NK-92 (cell line): ENCODE data around the gene MRPS27.
A peak's percentile ranks its signal among the peaks of the same experiment; 100 is the strongest.
"Not testable (repeated sequence)": the region's sequence is repeated elsewhere in the genome, so short reads cannot be mapped to it uniquely, and the experiment has no call there.

Experiments used
- DNase-seq: peaks from one replicate; lab custom pipeline; 2025; ENCODE audit not compliant: unreplicated experiment; lab: John Stamatoyannopoulos, UW

The MRPS27 gene

DNA sequence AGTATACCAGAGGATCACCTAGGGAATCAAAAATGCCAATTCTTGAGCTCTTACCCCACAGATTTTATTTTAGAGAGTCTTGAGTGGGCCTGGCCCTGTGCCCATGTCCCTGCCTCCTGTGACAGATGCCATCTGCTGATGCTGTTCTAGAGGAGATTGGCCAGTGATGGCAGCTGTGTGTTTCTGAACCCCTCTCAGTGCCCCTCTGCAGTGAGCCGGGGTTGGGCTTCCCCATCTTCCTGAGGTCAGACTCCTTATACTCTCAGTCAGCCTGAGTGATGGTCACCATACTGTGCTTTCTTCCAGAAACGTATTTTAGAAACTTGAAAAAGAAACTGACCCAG lies 6.2 kb upstream of the MRPS27 start:
- DNase-seq: no peak

DNA sequence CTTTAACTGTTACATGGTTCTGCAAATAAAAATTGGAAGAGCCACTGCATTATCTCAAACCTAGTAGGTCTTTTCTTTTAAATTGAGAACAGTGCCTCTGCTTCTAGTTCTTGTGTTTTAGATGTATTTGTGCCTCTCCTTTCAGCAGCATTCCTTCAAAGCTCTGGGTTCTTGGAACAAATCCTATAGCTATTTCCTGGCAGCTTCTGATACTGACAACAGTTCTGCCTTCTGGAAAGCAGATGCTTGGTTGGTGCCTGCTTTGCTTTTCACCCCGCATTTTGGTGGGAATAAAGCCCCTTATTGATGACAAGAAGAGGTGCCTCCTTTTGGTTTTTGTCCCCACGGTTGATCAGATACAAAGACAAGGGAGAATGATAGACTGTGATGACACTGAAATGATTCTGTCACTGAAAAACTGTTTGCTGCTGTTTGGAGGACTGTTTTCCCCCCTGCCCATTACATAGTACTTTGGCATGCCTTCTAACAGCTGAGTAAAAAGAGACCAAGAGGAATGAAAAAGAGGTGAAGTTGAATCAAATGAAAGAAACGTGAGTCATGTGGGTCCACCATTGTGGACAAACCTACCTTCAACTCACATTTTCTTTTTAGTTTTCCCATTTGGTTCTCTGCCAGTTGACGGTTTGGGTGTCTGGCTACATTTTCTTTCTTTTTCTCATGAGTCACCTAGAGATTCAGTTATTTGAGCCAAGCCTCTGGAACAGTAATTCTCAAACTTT lies 5.7 kb upstream of the MRPS27 start:
- DNase-seq: no peak

DNA sequence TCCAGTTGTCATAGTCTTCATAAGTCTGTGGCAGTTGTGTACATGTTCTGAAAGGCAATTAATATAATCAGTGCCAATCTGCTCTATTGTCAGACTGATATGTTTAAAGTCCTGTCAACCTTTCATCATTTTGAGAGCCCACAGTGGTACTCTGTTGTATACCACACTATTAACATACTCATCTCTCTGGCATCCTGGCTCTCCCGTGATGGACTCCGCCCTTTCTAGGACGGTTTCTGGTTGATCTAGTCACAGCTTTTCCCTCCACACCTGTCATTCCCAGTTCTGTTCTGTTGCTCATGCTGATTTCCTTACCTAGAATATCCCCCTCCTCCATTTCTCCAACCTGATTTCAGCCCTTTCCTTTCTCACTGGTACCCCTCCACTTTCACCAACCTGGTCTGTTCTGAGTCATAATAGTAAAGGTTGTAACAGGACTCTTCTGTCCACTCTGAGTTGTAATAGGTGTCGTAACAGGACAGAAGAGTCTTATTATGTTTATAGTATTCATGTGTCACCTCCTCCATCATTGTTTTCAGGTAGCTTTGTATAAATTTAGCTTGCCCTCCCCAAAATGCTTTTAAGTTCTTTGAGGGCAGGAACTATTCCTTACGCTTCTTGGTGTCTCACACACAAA lies 4.3 kb upstream of the MRPS27 start:
- no peak for DNase-seq

DNA sequence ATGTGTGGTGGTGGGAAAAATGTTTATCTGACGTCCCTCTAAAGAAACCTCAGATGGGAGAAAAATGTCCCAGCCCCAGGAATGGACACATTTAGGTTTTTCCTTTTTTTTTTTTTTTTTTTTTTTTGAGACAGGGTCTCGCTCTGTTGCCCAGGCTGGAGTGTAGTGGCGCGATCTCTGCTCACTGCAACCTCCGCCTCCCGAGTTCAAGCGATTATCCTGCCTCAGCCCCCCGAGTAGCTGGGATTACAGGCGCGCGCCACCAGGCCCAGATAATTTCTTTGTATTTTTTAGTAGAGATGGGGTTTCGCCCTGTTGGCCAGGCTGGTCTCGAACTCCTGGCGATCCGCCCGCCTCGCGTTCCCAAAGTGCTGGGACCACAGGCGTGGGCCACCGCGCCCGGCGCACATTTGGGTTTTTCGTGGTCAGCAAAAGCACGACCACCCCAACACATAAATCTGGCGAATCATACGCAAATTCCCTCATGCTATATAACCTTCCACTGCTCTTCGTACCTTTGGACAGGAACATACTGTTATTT lies 535 bp downstream of the MRPS27 start:
- DNase-seq: not testable (repeated sequence)

DNA sequence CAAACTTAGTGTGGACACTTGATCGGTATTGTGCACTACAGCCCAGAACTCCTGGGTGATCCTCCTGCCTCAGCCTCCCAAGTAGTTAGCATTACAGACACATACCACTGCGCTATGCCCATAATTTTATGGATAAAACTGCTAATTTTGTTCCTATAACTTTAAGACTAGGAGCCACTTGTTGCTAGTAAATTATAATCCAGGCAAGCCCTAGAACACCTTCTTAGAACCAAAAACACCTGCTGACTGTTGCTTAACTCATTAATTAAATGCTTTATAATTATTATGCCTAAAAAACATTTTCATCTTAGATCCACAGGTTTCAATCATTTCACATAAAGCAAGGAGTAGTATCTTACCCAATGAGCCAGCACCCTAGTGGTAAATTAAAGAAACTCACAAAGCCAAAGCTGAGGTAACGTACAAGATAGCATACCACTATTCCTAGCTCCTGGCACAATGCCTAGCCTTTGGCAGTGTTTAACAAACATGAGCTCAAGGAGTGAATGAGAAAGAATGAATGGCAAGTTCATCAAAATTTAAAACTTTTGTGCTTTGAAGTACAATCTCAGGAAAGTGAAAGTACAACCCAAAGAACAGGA lies 5.4 kb downstream of the MRPS27 start:
- DNase-seq: no peak

DNA sequence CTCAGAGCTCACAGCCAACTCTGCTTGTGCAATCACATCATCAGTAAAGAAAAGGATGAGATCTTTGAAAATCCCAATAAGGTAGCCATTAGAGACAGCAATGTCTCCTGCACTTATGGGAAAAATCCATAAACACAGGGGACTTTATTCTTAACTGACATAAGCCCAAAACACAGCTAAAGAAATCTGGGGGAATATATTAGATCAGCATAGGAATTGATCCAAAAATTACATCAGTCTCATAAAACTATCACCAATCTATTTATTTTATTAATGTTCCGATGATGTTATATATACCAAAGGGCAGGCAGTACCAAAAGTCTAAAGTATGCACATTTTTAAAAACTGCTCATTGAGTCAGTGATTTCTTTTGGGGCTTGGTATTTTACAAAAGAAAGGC lies 6.9 kb downstream of the MRPS27 start:
- no peak for DNase-seq

DNA sequence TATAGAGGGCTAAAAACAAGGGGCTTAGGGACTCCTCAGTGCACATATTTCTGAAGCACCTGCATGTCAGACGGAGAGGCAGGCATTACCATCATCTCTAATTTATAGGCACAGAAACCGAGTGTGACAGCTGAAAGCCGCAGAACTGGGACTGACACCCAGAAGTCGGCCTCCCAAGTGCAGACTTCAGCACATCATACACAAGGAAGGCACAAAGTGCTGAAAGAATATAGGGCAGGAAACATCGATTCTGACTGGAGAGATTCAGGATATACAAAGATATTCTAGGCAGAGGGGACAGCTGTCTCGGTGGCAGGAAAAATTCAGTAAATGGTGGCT lies 11.2 kb downstream of the MRPS27 start:
- DNase-seq: no peak

DNA sequence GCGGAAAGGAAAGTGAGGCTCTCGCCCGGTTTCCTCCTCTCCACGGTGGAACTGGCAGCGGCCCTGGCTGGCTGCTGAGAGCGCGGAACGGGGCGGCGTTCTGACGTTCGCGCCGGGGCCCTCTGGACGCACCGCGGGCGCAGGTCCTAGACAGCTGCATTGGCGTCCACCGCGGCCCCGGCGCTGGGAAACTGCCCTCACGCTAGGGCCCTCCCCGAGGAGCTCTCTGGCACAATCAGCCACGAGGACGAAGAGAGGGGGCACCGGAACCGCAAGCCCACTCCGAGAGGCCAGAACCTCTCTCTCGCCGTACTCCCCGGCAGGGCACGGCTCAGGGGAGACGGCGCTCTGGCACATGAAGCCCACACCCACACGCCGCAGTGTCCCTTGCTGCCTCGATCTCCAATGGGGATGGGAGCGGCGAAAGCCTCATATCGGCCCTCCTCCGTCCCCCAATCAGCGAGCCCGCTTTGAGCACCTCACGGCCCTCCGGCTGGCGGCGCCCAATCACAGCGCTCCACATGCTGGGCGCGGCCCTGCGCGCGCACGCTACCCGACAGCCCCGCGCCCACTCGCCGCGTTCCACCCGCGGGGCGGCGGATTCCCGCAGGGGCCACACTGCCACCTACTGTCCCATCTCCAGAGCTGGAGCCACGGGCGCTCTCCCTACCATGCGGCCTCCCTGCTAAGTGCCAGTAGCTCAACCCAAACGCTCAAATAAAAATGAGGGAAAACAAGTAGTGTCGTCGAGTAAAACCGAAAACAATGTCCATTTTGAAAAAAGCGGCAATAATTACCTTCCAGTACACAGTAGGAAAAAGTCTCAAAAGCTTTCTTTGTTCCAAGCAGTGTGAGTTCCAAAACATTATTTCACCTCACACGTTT lies 11.8 kb downstream of the MRPS27 start:
- DNase-seq: peak; percentile 79

DNA sequence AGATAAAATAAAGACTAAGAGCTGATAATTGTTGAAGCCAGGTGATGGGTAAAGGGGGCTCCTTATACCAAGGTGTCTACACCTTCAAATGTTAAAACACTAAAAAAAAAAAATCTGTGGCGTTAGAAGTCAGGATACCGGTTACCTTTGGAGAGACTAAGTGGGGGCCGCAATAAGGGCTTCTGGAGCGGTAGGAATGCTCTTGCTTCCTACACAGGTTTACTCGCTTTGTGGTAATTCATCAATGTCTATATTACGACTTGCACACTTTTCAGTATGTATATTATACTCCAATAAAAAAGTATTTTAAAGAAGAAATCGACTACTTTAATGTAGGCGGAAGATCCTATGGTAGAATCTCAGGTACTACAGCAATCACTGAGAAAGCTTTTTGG lies 12.5 kb downstream of the MRPS27 start:
- DNase-seq: no peak

DNA sequence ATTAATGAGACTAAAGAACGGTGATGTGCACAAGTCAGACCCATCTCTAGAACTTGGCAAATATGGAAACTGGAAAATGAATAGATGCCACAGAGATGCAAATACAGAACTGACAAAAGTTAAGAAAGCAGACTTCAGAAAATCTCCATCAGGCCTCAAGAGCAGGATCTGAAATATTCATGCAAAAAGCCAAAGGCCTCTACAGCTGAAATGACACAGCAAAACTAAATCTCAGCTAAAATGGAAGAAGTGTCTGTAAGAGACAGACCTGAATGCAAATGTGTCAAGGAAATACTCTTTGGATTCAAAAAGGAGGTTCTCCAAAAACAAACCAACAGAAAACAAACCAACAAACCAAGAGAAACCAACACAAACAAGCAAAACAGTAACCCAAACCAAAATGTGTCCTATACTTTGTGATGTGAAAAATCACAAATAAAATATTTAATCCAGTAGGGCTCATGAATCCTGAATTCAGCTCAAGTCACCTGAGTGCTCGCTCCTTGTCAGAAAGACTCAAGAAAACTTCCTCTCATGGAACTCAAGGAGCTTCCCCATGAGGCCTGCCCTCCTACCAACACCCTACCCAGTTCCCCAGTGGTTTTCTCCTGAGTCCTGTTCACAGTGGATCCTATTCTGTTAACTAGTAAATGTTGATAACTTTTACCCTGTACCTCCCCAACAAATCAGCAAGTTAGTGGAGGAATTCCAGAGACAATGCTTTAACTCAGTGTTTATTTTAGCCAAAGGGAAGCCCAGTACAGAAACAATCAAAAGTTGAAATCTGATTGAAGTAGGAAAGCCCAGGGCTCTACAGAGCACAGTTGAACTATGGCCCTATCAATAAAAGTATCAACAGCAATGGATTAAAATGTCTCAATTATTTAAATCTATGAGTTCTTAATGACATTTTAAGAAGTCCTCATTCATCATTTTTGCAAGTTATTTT lies 14.6 kb downstream of the MRPS27 start:
- no peak for DNase-seq

DNA sequence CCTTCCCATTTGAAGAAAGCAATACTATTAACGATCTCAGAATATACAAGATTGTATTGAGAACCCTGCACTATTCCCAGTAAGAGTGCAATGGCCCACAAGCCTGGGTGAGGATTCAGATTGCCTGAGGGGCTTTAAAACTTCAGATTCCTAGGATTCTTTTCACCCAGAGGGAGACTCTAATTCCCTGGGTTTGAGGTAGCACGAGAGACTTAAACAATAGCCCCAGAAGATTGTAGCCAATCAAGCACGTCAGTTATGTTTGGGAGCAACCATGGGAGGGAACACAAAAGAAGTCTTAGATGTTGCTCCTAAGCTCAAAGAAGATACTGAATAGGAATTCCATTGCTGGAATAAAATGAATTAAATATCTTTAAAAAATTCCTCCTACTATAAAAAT lies 17.9 kb downstream of the MRPS27 start:
- DNase-seq: no peak

DNA sequence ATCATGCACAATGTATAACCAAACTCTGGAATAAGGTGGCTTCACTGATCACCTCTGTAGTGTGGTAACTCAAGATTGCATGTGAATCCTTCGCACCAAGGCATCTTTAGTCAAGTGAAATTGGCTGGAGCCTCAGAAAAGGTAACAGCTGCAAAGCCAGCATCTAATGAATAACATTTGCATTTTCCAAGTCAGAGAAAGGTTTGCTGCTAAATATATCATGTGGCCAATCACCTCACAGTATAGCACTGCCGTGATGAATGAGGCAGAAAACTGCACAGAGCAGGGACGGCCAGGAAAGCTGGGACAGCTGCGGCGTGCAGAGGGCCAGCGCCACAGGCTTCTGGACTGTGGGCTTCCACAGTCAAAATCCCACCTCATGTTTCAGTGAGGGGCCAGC lies 18.5 kb downstream of the MRPS27 start:
- no peak for DNase-seq

DNA sequence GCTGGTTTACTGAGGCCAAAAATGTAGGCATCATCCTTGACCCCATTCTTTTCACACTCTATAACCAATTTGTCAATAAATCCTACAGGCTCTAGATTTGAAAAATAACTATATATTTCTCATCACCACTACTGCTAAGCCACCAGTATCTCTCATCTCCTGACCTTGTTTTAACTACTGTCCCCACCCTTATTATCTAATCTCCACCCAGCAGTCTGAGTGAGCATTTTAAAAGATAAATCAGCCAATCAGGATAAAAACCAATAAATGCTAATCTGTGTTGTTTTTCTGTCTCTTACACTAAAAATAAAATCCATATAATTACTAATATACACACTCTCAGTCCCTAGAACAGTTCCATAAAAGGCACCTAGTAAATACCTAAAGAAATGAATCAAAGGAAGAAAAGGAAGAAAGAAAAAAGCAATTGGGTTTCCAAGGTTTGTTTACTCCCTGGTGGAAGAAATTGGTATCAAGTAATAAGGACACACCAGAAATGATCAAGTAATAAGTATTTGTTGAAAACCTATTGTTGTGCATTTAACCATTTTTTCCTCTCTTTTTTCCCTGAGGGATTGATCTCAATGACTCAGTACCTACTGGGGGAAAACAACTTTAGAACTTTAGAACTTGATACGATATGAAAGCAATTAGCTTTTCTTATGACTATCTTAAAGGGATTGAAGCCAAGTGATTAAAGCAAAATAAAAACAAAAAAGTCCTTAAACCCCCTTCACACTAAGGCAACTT lies 19.3 kb downstream of the MRPS27 start:
- DNase-seq: no peak

DNA sequence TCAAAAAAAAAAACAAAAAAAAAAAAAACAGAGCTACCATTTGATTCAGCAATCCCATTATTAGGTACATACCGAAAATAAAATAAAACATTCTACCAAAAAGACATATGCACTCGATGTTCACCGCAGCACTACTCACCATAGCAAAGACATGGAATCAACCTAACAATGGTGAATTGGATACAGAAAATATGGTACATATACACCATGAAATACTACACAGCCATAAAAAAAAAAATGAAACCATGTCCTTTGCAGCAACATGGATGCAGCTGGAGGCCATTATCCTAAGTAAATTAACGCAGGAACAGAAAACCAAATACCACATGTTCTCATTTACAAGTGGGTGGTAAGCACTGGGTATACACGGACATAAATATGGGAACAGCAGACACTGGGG lies 21.3 kb downstream of the MRPS27 start:
- DNase-seq: no peak

DNA sequence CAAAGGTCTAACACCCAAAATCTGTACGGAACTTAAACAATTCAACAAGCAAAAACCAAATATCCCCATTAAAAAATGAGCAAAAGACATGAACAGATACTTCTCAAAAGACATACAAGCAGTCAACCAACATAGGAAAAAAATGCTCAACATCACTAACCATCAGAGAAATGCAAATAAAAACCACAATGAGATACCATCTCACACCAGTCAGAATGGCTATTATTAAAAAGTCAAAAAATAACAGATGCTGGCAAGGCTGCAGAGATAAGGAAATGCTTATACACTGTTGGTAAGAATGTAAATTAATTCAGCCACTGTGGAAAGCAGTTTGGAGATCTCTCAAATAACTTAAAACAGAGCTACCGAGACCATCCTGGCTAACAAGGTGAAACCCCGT lies 21.9 kb downstream of the MRPS27 start:
- not testable (repeated sequence) for DNase-seq

DNA sequence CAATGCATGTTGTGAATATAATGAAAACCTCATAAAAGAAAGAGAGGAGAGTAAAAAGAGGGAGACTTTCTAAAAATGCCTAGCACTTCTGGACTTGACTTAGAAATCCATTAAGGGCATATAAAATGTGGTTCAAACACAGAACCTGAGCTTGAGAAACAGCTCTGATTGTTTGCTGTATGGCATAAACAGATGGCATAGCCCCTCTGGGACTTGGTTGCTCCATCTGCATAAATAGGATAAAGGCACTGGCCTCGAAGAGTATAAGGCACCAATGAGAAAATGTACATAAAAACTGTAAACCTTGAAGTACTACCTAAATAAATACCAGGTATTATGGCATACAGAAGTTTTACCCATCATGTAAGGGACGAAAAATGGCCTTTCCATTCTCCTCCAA lies 23.8 kb downstream of the MRPS27 start:
- no peak for DNase-seq

DNA sequence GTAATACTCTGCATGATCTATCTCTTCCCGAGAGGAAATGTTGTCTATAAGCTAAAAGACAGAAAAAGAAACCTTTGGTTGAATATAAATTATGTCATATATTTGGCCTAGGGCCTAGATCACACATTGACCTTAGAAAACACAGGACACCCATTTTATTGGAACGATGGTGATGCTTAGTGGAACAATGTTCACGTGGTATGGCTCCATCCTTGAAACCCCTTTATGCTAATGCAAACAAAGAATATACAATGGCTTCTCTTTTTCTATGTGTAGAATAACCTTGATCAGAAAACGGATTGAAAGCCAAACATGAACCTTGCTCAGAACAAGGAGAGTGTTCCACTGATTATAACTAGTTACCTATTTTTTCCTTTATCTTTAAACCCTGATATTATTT lies 24.5 kb downstream of the MRPS27 start:
- no peak for DNase-seq

DNA sequence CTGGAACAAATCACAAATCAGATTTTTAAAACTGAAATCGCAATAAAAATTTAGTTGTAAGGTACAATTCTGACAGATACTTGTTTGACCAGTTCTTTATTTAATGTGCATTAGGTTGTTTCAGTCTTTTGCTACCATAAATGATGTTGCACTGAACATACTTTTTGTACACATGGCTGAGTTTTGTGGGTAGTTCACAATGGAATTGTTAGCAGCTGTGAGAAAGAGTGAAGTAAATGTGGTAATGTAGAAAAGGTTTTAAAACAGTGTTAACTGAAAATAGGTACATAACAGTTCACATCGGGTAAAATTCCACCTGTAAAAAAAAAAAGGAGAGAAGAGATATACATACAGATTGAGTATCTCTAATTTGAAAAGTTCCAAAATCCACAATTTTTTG lies 25.6 kb downstream of the MRPS27 start:
- DNase-seq: no peak

DNA sequence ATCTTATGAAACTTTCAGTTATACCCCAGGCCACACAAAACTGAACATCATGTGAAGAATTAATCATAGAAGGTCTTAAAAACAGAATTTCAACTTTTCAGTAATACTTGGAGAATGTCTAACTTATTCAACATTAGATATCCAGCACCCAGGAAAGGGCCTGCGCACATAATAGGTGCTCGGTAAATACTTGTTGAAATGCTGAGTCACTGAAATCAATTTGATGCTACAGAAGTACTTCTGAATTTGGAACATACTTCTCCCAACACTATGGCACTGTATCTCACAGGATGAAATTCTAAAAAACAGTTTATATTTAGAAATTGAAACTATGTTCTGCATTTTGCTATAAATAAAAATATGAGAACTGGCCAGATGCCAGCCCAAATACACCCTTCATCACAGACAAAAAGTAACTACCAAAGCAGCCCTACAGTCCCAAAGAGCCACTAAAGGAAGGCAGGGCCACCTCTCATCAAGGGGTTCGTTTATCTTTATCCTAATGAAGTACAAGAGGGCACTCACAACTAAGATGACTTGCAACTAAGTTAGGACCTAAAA lies 26.5 kb downstream of the MRPS27 start:
- no peak for DNase-seq
